ENCODE data around the gene MTMR12.

The MTMR12 gene

DNA sequence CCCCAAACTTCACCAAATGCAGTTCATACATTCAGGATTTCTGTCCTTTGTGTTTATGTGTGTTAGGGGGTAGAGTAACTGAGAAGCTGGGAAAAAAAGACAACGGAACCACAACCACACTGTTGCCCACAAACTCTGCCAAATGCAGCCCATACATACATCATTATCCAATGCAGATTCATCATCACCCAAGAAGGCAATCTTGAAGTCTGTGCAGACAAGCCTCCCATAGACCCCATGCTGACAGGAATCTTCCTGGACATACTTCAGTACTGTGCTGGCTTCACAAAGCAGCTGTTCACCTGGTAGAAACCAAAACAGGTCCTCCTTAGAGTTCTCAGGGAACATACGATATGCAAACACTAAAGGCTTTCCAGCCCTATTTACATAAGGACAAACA lies 38.9 kb downstream of the MTMR12 start:
- H3K4me2 ChIP-seq (ENCODE audit: low read length), result no peak overlapping the region
- H3K4me1 ChIP-seq (ENCODE audit: control insufficient read depth, low read length), result peaks cover 39% of the 10 kb centered on the region
- H3K36me3 ChIP-seq (ENCODE audit: control insufficient read depth, low read length), result peaks cover 77% of the 10 kb centered on the region
- peaks cover 11% of the 10 kb centered on the region for H3F3A ChIP-seq (ENCODE audit: control insufficient read depth, insufficient read depth)
- H3K79me2 ChIP-seq (ENCODE audit: control insufficient read depth, low read length), result peaks cover 51% of the 10 kb centered on the region
- H3K27me3 ChIP-seq (ENCODE audit: control insufficient read depth, low read length), result no peaks in the 10 kb centered on the region
- no peaks in the 10 kb centered on the region for H3K9me3 ChIP-seq (ENCODE audit: control insufficient read depth, insufficient read depth, low read length)
- no peak overlapping the region for H3K27ac ChIP-seq (ENCODE audit: low read depth, low read length)
- no peak overlapping the region for H3K4me3 ChIP-seq (ENCODE audit: low read length)
- peaks cover 4% of the 10 kb centered on the region; the same call in 1 of the 2 replicates for H4K20me1 ChIP-seq (ENCODE audit: control insufficient read depth, insufficient read depth, low read depth, low read length)
- H3K9me2 ChIP-seq (replicated peaks; ENCODE audit: control insufficient read depth, low read length), result no peaks in the 10 kb centered on the region
- TF ChIP-seq EZH2phosphoT487 (IDR thresholded peaks at IDR 0.05; ENCODE audit: borderline replicate concordance, low read length), result no peak
- TF ChIP-seq, protein P1, sequence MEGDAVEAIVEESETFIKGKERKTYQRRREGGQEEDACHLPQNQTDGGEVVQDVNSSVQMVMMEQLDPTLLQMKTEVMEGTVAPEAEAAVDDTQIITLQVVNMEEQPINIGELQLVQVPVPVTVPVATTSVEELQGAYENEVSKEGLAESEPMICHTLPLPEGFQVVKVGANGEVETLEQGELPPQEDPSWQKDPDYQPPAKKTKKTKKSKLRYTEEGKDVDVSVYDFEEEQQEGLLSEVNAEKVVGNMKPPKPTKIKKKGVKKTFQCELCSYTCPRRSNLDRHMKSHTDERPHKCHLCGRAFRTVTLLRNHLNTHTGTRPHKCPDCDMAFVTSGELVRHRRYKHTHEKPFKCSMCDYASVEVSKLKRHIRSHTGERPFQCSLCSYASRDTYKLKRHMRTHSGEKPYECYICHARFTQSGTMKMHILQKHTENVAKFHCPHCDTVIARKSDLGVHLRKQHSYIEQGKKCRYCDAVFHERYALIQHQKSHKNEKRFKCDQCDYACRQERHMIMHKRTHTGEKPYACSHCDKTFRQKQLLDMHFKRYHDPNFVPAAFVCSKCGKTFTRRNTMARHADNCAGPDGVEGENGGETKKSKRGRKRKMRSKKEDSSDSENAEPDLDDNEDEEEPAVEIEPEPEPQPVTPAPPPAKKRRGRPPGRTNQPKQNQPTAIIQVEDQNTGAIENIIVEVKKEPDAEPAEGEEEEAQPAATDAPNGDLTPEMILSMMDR (IDR thresholded peaks at IDR 0.05; ENCODE audit: low read depth, low read length, poor library complexity, severe bottlenecking), result no peak

DNA sequence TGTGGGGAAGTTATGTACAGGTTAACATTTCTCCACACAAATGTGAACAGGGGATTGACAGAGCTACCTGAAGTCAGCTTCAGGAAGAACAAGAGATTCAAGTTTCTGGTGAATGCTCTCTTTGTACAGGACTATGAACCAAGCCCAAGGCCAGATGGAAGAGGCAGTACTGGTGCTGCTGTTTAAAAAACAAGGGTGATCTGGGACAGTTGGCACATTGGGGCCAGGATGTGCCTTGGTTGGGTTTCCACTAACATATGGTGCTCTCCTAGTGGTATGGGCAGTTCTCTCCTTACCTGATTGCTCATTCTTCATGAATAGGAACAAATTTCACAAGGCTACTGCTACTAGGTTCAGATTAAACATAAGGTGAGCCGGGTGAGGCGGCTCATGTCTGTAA lies 40.0 kb downstream of the MTMR12 start:
- Histone ChIP-seq H3K27ac (ENCODE audit: low read depth, low read length) (no peak overlapping the region), H3K9me3 (ENCODE audit: control insufficient read depth, insufficient read depth, low read length) (no peaks in the 10 kb centered on the region), H3F3A (ENCODE audit: control insufficient read depth, insufficient read depth) (peaks cover 7% of the 10 kb centered on the region), H3K9me2 (replicated peaks; ENCODE audit: control insufficient read depth, low read length) (no peaks in the 10 kb centered on the region), H3K79me2 (ENCODE audit: control insufficient read depth, low read length) (peaks cover 40% of the 10 kb centered on the region), H3K4me3 (ENCODE audit: low read length) (no peak overlapping the region), H3K4me1 (ENCODE audit: control insufficient read depth, low read length) (peaks cover 29% of the 10 kb centered on the region), H4K20me1 (ENCODE audit: control insufficient read depth, insufficient read depth, low read depth, low read length) (peaks cover 4% of the 10 kb centered on the region; the same call in 1 of the 2 replicates), H3K4me2 (ENCODE audit: low read length) (no peak overlapping the region), H3K27me3 (ENCODE audit: control insufficient read depth, low read length) (no peaks in the 10 kb centered on the region), H3K36me3 (ENCODE audit: control insufficient read depth, low read length) (peaks cover 79% of the 10 kb centered on the region)
- TF ChIP-seq EZH2phosphoT487 (IDR thresholded peaks at IDR 0.05; ENCODE audit: borderline replicate concordance, low read length), result no peak
- TF ChIP-seq, protein P1 (IDR thresholded peaks at IDR 0.05; ENCODE audit: low read depth, low read length, poor library complexity, severe bottlenecking), result no peak

- Histone ChIP-seq H3K4me3 (ENCODE audit: low read length) (no peak overlapping the region), H3K9me3 (ENCODE audit: control insufficient read depth, insufficient read depth, low read length) (no peaks in the 10 kb centered on the region), H3K4me1 (ENCODE audit: control insufficient read depth, low read length) (peaks cover 11% of the 10 kb centered on the region), H3K27me3 (ENCODE audit: control insufficient read depth, low read length) (no peaks in the 10 kb centered on the region), H3F3A (ENCODE audit: control insufficient read depth, insufficient read depth) (no peaks in the 10 kb centered on the region), H4K20me1 (ENCODE audit: control insufficient read depth, insufficient read depth, low read depth, low read length) (no peaks in the 10 kb centered on the region), H3K4me2 (ENCODE audit: low read length) (no peak overlapping the region), H3K36me3 (ENCODE audit: control insufficient read depth, low read length) (peaks cover 89% of the 10 kb centered on the region), H3K27ac (ENCODE audit: low read depth, low read length) (no peak overlapping the region), H3K79me2 (ENCODE audit: control insufficient read depth, low read length) (peaks cover 25% of the 10 kb centered on the region), H3K9me2 (replicated peaks; ENCODE audit: control insufficient read depth, low read length) (no peaks in the 10 kb centered on the region)
- no peak for TF ChIP-seq EZH2phosphoT487 (IDR thresholded peaks at IDR 0.05; ENCODE audit: borderline replicate concordance, low read length)
- TF ChIP-seq, protein P1 (IDR thresholded peaks at IDR 0.05; ENCODE audit: low read depth, low read length, poor library complexity, severe bottlenecking), result no peak
Measured at GRCh38 chr5:32270946-32271345, 41.8 kb downstream of the MTMR12 start.

All from DOHH2 (cell line).